Effector memory CD8-positive, alpha-beta T cell (primary cell): ENCODE results near the gene NLRC3.

Source experiments
- ATAC-seq: fragments of 150-1000 bp; cut with Tn5 transposase; replicated peaks from 2 replicates; pipeline ENCODE4 v1.10.0; 2021; ENCODE audit warnings: mild to moderate bottlenecking, moderate library complexity
- DNase-seq, 3 experiments: peaks; one replicate each; pipeline ENCODE4 v3.0.0; 2021
- H3K27ac Mint-ChIP-seq, 2 donors: one replicate each; pipeline ENCODE4 v1.8.0; 2022; ENCODE audit warnings: mild to moderate bottlenecking in 2 of 2, mixed read lengths in 2 of 2, moderate library complexity in 2 of 2
- H3K27me3 Mint-ChIP-seq, 2 donors: one replicate each; pipeline ENCODE4 v1.8.0; 2022; ENCODE audit warnings: mixed read lengths in 2 of 2
- H3K36me3 Mint-ChIP-seq: one replicate; pipeline ENCODE4 v1.8.0; 2022; ENCODE audit warnings: mild to moderate bottlenecking, moderate library complexity, mixed read lengths; ENCODE audit not compliant: insufficient read depth
- H3K4me1 Mint-ChIP-seq, 2 donors: one replicate each; pipeline ENCODE4 v1.8.0; 2022; ENCODE audit warnings: low read depth in 2 of 2, mixed read lengths in 2 of 2
- H3K4me3 Mint-ChIP-seq, 2 donors: one replicate each; pipeline ENCODE4 v1.8.0; 2022; ENCODE audit warnings: mild to moderate bottlenecking in 2 of 2, mixed read lengths in 2 of 2, moderate library complexity in 2 of 2
- H3K9me3 Mint-ChIP-seq, 2 donors: one replicate each; pipeline ENCODE4 v1.8.0; 2022; ENCODE audit warnings: mixed read lengths in 2 of 2

Gene NLRC3

DNA sequence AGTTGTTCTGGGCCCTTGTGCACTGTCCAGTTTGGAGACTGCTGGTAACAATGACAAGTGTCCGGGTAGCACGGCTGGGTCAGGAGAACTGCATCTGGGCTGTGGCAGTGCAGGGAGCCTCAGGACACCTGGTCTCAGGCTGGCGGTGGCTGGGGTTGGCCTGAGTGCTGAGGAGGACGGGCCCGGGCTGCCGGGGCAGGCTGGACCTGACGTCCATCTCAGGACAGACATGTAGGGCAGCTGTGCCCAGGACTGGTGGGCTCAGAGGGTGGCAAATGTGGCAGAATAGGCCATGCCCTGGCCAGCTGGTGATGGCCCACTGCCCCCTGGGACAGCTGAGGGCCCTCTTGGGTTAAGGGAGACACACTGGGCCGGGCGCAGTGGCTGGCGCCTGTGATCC lies 4.2 kb upstream of the NLRC3 start:
- peaks cover 20% of the 10 kb centered on the region for H3K36me3 Mint-ChIP-seq
- no peak overlapping the region for H3K4me3 Mint-ChIP-seq
- ATAC-seq (no peak), DNase-seq (no peak)
- H3K27ac Mint-ChIP-seq, result peak overlapping the region; percentile 26 to 54
- peaks cover 33 to 35% of the 10 kb centered on the region in 2 donors for H3K4me1 Mint-ChIP-seq
- H3K9me3 Mint-ChIP-seq, result no peaks in the 10 kb centered on the region
- H3K27me3 Mint-ChIP-seq, result no peaks in the 10 kb centered on the region

- ATAC-seq (no peak), DNase-seq (no peak)
- H3K4me1 Mint-ChIP-seq, result peaks cover 31 to 40% of the 10 kb centered on the region in 2 donors
- peak overlapping the region; percentile 8 to 25 for H3K4me3 Mint-ChIP-seq
- no peaks in the 10 kb centered on the region for H3K9me3 Mint-ChIP-seq
- no peaks in the 10 kb centered on the region for H3K27me3 Mint-ChIP-seq
- H3K36me3 Mint-ChIP-seq, result peaks cover 21% of the 10 kb centered on the region
- peak overlapping the region in 1 of 2 donors; percentile 69 for H3K27ac Mint-ChIP-seq
Measured at GRCh38 chr16:3580686-3581085, 3.5 kb upstream of the NLRC3 start.

DNA sequence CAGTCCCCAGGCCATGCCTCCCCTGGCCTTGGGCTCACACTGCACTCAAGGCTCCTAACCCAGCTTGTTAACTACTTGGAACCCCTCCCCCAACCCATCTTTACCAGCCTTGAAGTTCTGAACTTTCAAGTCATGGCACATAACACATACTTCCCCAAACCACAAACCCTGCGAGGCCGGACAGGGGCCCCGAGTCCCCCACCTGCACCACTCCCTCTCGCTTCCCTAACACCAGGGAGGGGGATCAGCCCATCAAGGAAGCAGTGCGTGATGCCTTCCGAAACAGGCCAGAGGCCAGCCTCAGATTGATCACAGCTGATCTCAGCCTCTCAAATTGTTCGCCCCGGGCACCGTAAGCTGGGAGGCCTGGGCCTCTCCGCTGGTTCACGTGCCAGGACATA lies 3.0 kb upstream of the NLRC3 start:
- H3K27ac Mint-ChIP-seq, result peak overlapping the region in 1 of 2 donors; percentile 69
- ATAC-seq, result no peak
- DNase-seq, result no peak
- H3K36me3 Mint-ChIP-seq, result peaks cover 25% of the 10 kb centered on the region
- H3K27me3 Mint-ChIP-seq, result no peaks in the 10 kb centered on the region
- H3K9me3 Mint-ChIP-seq, result no peaks in the 10 kb centered on the region
- peaks cover 31 to 43% of the 10 kb centered on the region in 2 donors for H3K4me1 Mint-ChIP-seq
- peak overlapping the region; percentile 8 to 25 for H3K4me3 Mint-ChIP-seq

DNA sequence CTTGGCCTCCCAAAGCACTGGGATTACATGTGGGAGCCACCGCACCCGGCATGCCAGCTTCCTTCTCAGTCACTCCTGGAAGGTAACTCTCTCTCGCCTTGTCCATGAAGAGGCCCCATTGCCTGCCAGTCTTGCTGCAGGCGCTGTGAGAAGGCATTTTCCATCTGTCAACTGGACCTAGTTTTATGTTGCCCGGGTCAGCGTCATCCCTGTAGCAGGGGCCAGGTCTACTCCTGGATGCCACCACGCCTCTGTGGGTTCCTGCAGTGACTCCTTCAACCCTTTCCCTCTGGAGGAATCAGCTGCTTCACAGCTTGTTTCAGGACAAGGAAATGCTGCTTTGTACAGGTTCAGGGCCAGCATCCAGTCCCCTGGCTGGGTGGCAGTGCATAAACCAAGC lies 2.6 kb upstream of the NLRC3 start:
- no peaks in the 10 kb centered on the region for H3K9me3 Mint-ChIP-seq
- peak overlapping the region; percentile 93 to 95 for H3K27ac Mint-ChIP-seq
- H3K36me3 Mint-ChIP-seq, result peaks cover 29% of the 10 kb centered on the region
- H3K27me3 Mint-ChIP-seq, result no peaks in the 10 kb centered on the region
- no peak for DNase-seq
- H3K4me1 Mint-ChIP-seq, result peaks cover 33 to 47% of the 10 kb centered on the region in 2 donors
- peak overlapping the region; percentile 100 for H3K4me3 Mint-ChIP-seq
- ATAC-seq, result no peak

- Mint-ChIP-seq H3K27ac (peak overlapping the region; percentile 93 to 95), H3K36me3 (peaks cover 37% of the 10 kb centered on the region), H3K4me3 (peak overlapping the region; percentile 100), H3K9me3 (no peaks in the 10 kb centered on the region), H3K27me3 (no peaks in the 10 kb centered on the region), H3K4me1 (peaks cover 33 to 54% of the 10 kb centered on the region in 2 donors)
- DNase-seq (peak; percentile 61 to 68 (median 64)), ATAC-seq (peak; percentile 73)
Measured at GRCh38 chr16:3578610-3579551, 1.7 kb upstream of the NLRC3 start.

- peaks cover 42% of the 10 kb centered on the region for H3K36me3 Mint-ChIP-seq
- peak overlapping the region; percentile 100 for H3K4me3 Mint-ChIP-seq
- peak; percentile 40 to 53 (median 46) for DNase-seq
- H3K9me3 Mint-ChIP-seq, result no peaks in the 10 kb centered on the region
- ATAC-seq, result peak; percentile 64
- H3K27me3 Mint-ChIP-seq, result no peaks in the 10 kb centered on the region
- H3K27ac Mint-ChIP-seq, result peak overlapping the region; percentile 93 to 95
- H3K4me1 Mint-ChIP-seq, result peaks cover 37 to 57% of the 10 kb centered on the region in 2 donors
Measured at GRCh38 chr16:3578121-3578520, 918 bp upstream of the NLRC3 start.

DNA sequence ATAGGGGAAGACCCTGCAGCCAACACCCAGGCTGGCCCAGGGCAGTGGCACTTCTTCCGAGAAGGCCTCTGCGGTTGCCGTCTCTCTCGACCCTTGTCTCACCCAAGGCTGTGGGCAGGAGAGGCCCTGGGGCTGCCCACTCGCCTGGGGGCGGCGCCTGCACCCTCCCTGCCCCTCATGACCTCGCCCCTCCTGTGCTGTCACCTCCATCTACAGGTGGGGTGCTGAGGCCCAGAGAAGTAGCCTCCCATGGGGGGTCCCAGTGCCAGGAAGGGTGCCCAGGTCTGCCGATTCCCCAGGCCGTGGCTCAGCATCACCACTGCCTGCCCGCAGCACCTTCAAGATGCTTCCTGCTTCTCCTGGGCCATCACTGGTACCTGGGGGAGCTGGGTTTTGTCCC lies 992 bp downstream of the NLRC3 start:
- Mint-ChIP-seq H3K27ac (peak overlapping the region; percentile 93 to 95), H3K36me3 (peaks cover 62% of the 10 kb centered on the region)

GRCh38 chr16:3575491-3575890 lies 1.7 kb downstream of the NLRC3 start:
- Mint-ChIP-seq H3K27ac (peak overlapping the region; percentile 93 to 95), H3K4me1 (peaks cover 46 to 53% of the 10 kb centered on the region in 2 donors), H3K27me3 (no peaks in the 10 kb centered on the region), H3K36me3 (peaks cover 69% of the 10 kb centered on the region), H3K4me3 (peak overlapping the region; percentile 100), H3K9me3 (peaks cover 2 to 3% of the 10 kb centered on the region in 2 donors)
- no peak for ATAC-seq
- DNase-seq, result no peak

More for the DNA sequence above, 992 bp downstream of the NLRC3 start:
- Mint-ChIP-seq H3K9me3 (no peaks in the 10 kb centered on the region), H3K4me3 (peak overlapping the region; percentile 100), H3K4me1 (peaks cover 45 to 57% of the 10 kb centered on the region in 2 donors), H3K27me3 (no peaks in the 10 kb centered on the region)
- ATAC-seq (no peak), DNase-seq (peak in 1 of 3 experiments; percentile 11)

DNA sequence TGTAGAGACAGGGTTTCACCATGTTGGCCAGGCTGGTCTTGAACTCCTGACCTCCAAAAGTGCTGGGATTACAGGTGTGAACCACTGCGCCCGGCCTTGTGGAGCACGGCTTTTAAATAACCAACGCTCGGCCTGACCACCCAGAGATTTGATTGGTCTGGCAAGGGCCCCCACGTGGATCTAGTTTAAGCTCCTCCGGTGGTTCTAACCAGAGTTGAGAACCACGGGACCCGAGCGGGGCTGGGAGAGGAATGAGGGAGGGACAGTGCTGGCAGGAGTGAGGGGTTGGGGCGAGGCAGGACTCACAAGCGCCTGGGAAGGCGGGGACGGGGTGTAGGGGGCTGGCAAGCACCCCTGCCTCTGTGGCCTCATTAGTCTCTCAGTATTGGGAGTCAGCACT lies 3.0 kb downstream of the NLRC3 start:
- Mint-ChIP-seq H3K27ac (peak overlapping the region; percentile 82 to 93), H3K4me1 (peaks cover 44% of the 10 kb centered on the region in 2 donors), H3K9me3 (peaks cover 5 to 7% of the 10 kb centered on the region in 2 donors), H3K36me3 (peaks cover 70% of the 10 kb centered on the region), H3K4me3 (peak overlapping the region; percentile 100), H3K27me3 (no peaks in the 10 kb centered on the region)
- no peak for ATAC-seq
- no peak for DNase-seq

- H3K4me1 Mint-ChIP-seq, result peaks cover 40 to 44% of the 10 kb centered on the region in 2 donors
- H3K9me3 Mint-ChIP-seq, result peaks cover 5 to 7% of the 10 kb centered on the region in 2 donors
- H3K36me3 Mint-ChIP-seq, result peaks cover 75% of the 10 kb centered on the region
- peak overlapping the region; percentile 37 to 57 for H3K4me3 Mint-ChIP-seq
- H3K27ac Mint-ChIP-seq, result peak overlapping the region; percentile 69 to 93
- H3K27me3 Mint-ChIP-seq, result no peaks in the 10 kb centered on the region
- DNase-seq (no peak), ATAC-seq (no peak)
Measured at GRCh38 chr16:3573146-3573815, 3.9 kb downstream of the NLRC3 start.

DNA sequence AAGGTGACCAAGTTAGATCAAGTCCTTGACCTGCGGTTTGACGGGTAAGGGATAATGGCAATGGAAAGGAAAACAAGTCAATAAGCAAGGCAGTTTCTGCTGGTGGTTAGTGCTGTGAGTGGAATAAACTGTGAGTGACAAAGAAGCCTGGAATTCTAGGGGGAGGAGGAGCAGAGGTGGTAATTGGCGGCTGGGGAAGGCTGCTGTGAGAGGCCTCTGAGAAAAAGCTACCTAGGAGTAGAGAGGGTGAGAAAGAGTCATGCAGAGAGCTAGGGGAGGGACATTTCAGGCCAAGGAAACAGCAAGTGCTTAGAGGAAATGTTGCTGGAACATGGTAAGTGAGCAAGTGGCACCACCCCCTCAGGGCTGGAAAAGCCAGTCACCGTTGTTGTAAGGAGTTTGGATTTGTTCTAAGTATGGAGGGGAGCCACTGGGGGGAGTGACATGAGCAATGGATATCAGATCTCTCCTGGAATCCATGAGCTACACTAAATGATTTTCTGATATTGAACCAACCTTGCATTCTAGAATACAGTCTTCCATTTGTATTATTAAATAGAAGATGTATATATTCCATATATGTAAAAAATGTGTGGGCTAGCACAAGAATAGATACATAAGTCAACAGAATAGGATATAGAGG lies 6.7 kb downstream of the NLRC3 start:
- Mint-ChIP-seq H3K36me3 (peaks cover 87% of the 10 kb centered on the region), H3K27ac (peak overlapping the region; percentile 58 to 66), H3K9me3 (peaks cover 5 to 7% of the 10 kb centered on the region in 2 donors), H3K27me3 (no peaks in the 10 kb centered on the region), H3K4me1 (peaks cover 23 to 25% of the 10 kb centered on the region in 2 donors), H3K4me3 (no peak overlapping the region)
- ATAC-seq (no peak), DNase-seq (no peak)

DNA sequence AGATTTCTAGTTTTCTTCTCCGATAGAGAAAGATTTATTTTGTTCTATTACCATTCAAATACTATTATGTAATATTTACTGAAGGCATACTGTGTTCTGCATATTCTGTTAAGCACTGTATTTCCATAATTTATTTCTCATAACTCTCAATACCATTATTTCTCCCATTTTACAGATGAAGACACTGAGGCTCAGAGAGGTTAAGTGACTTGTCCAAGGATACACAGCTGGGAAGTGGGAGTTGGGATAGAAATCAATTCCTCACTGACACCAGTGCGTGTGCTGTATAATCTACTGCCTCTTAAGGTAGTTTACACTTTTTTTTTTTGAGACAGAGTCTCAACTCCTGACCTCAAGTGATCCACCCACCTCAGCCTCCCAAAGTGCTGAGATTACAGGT lies 7.4 kb downstream of the NLRC3 start:
- Mint-ChIP-seq H3K9me3 (peaks cover 5 to 7% of the 10 kb centered on the region in 2 donors), H3K4me3 (no peak overlapping the region), H3K4me1 (peaks cover 19 to 20% of the 10 kb centered on the region in 2 donors), H3K27me3 (no peaks in the 10 kb centered on the region), H3K27ac (peak overlapping the region; percentile 66 to 72), H3K36me3 (peaks cover 88% of the 10 kb centered on the region)
- ATAC-seq (no peak), DNase-seq (no peak)

DNA sequence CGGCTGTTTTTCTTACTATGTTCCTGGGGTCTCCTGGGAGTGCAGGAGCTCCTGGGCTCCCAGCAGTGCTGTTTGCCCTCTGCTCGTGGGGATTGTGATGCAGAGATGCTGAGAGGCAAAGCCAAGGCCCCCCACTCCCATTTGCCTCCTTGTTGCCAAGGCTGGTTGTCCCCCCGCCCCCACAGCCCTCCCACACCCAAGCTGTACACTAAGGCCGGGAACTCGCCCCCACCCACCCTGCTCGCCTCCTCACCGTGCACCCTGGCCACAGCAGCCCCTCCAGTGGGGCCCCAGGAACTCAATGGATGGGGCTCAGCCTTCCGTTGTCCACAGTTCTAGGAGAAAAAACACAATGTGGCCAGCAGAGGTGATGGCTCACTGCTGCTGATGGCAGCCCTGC lies 10.2 kb downstream of the NLRC3 start:
- H3K4me3 Mint-ChIP-seq, result no peak overlapping the region
- peaks cover 9 to 10% of the 10 kb centered on the region in 2 donors for H3K4me1 Mint-ChIP-seq
- no peaks in the 10 kb centered on the region for H3K27me3 Mint-ChIP-seq
- peaks cover 78% of the 10 kb centered on the region for H3K36me3 Mint-ChIP-seq
- peak overlapping the region in 1 of 2 donors; percentile 84 for H3K27ac Mint-ChIP-seq
- DNase-seq (no peak), ATAC-seq (no peak)
- H3K9me3 Mint-ChIP-seq, result peaks cover 5 to 7% of the 10 kb centered on the region in 2 donors
